Calu3 (cell line): ENCODE data around the gene CACNA1C. TPM values are rescaled to one million over a fixed set of nuclear protein-coding genes. Genes with fewer than 3 reads are reported as not detected.

Experiments
- BruUV-seq: library from RNA; stranded (reverse); fragments of 400-500 nt; replicated peaks from 2 replicates; lab custom pipeline; 2021; lab: Mats Ljungman, UMichigan
- CTCF ChIA-PET: fragments of 300-600 bp; sonication (Branson Sonifier 250); formaldehyde crosslinking; loops from one replicate; lab custom pipeline; 2022; ENCODE audit warnings: antibody characterized with exemption; lab: Charles Lee
- DNase-seq: peaks from one replicate; pipeline ENCODE4 v3.0.0; 2022
- H3K27ac Mint-ChIP-seq: one replicate; pipeline ENCODE4 v1.8.0; 2022; ENCODE audit warnings: mixed read lengths; ENCODE audit not compliant: unreplicated experiment
- H3K27me3 Mint-ChIP-seq: one replicate; pipeline ENCODE4 v1.8.0; 2022; ENCODE audit warnings: mixed read lengths; ENCODE audit not compliant: unreplicated experiment
- H3K36me3 Mint-ChIP-seq: one replicate; pipeline ENCODE4 v1.8.0; 2022; ENCODE audit warnings: mild to moderate bottlenecking, moderate library complexity, mixed read lengths; ENCODE audit not compliant: insufficient read depth, unreplicated experiment
- H3K4me1 Mint-ChIP-seq: one replicate; pipeline ENCODE4 v1.8.0; 2022; ENCODE audit warnings: mild to moderate bottlenecking, low read depth, mixed read lengths; ENCODE audit not compliant: unreplicated experiment
- H3K4me3 Mint-ChIP-seq: one replicate; pipeline ENCODE4 v1.8.0; 2022; ENCODE audit warnings: mild to moderate bottlenecking, low read depth, moderate library complexity, mixed read lengths; ENCODE audit not compliant: unreplicated experiment
- H3K9me3 Mint-ChIP-seq: one replicate; pipeline ENCODE4 v1.8.0; 2022; ENCODE audit warnings: low read depth, mixed read lengths; ENCODE audit not compliant: unreplicated experiment
- CTCF ChIP-seq: fragments of 200-600 bp; IDR thresholded peaks from one replicate; pipeline ENCODE4 v1.8.0; 2022; ENCODE audit warnings: antibody characterized with exemption; ENCODE audit not compliant: unreplicated experiment
- intact Hi-C: fragments of 100-400 bp; cut with micrococcal nuclease; formaldehyde crosslinking; loops from one replicate; pipeline ENCODE4 v1.10.0; 2022; ENCODE audit not compliant: unreplicated experiment
- total RNA-seq: library from RNA; stranded (reverse); gene quantifications from 2 replicates; pipeline ENCODE4 v1.2.3, GENCODE V29; 2022

CACNA1C gene
- total RNA-seq, 1 experiment from 2014 or later = not detected

- Mint-ChIP-seq H3K4me1 (no peaks in the 10 kb centered on the region), H3K4me3 (no peak overlapping the region), H3K36me3 (no peaks in the 10 kb centered on the region), H3K9me3 (no peaks in the 10 kb centered on the region), H3K27me3 (peaks cover 79% of the 10 kb centered on the region), H3K27ac (no peak overlapping the region)
- no TSS peak for BruUV-seq
- intact Hi-C loops = no loop called here
- CTCF ChIA-PET = no interaction called here
- no peak for DNase-seq
- no peak for TF ChIP-seq CTCF
Observed at GRCh38 chr12:2154521-2154920, 101.7 kb downstream of the CACNA1C start.

- no TSS peak for BruUV-seq
- Mint-ChIP-seq H3K27me3 (peaks cover 61% of the 10 kb centered on the region), H3K27ac (no peak overlapping the region), H3K9me3 (no peaks in the 10 kb centered on the region), H3K4me1 (no peaks in the 10 kb centered on the region), H3K4me3 (no peak overlapping the region), H3K36me3 (no peaks in the 10 kb centered on the region)
- TF ChIP-seq CTCF = no peak
- CTCF ChIA-PET = no interaction called here
- DNase-seq = no peak
- intact Hi-C loops = no loop called here
Observed at GRCh38 chr12:2156333-2156732, 103.5 kb downstream of the CACNA1C start.

- BruUV-seq = no TSS peak
- CTCF ChIA-PET = interaction anchor here (0.6 kb wide), 1 partner anchor 951 kb away, joined by 3 read pairs; no protein-coding TSS in a partner anchor
Observed at GRCh38 chr12:2160043-2160442, 107.3 kb downstream of the CACNA1C start.

GRCh38 chr12:2161473-2161872, 108.7 kb downstream of the CACNA1C start:
- H3K4me3 Mint-ChIP-seq = no peak overlapping the region
- no TSS peak for BruUV-seq
- H3K4me1 Mint-ChIP-seq = peaks cover 14% of the 10 kb centered on the region
- peaks cover 5% of the 10 kb centered on the region for H3K36me3 Mint-ChIP-seq
- peaks cover 42% of the 10 kb centered on the region for H3K27me3 Mint-ChIP-seq
- H3K27ac Mint-ChIP-seq = no peak overlapping the region
- intact Hi-C loops = no loop called here
- TF ChIP-seq CTCF = no peak
- CTCF ChIA-PET = no interaction called here
- no peak for DNase-seq
- H3K9me3 Mint-ChIP-seq = peaks cover under 1% of the 10 kb centered on the region

More at GRCh38 chr12:2160043-2160442, 107.3 kb downstream of the CACNA1C start:
- H3K36me3 Mint-ChIP-seq = peaks cover 5% of the 10 kb centered on the region
- TF ChIP-seq CTCF = no peak
- H3K4me3 Mint-ChIP-seq = no peak overlapping the region
- intact Hi-C loops = no loop called here
- no peaks in the 10 kb centered on the region for H3K9me3 Mint-ChIP-seq
- peaks cover 14% of the 10 kb centered on the region for H3K4me1 Mint-ChIP-seq
- H3K27me3 Mint-ChIP-seq = peaks cover 39% of the 10 kb centered on the region
- DNase-seq = no peak
- no peak overlapping the region for H3K27ac Mint-ChIP-seq
